IMR-90 (cell line): ENCODE measurements around the gene TDRD5. TPM values are rescaled to one million over a fixed set of nuclear protein-coding genes. Genes with fewer than 3 reads are reported as not detected.

ENCODE experiments used
- ATAC-seq: fragments of 200-7000 bp; cut with Tn5 transposase; 2 replicates; pipeline ENCODE4 v1.9.1; 2020; ENCODE audit warnings: low read depth, mild to moderate bottlenecking, moderate library complexity
- BruUV-seq: library from RNA; stranded (reverse); fragments of 400-500 nt; replicated peaks from 2 replicates; lab custom pipeline; 2021; lab: Mats Ljungman, UMichigan
- CTCF ChIA-PET: fragments of 300-600 bp; formaldehyde crosslinking; extraction: SDS; loops from one replicate; lab custom pipeline; 2021; ENCODE audit warnings: antibody characterized with exemption; lab: Yijun Ruan, JAX
- POLR2A ChIA-PET: fragments of 300-600 bp; sonication (Branson Sonifier 250); formaldehyde crosslinking; loops from one replicate; lab custom pipeline; 2022; ENCODE audit warnings: antibody characterized with exemption; ENCODE audit not compliant: unreplicated experiment; lab: Charles Lee
- DNase-seq: peaks from one replicate; pipeline ENCODE4 v3.0.0; 2013
- H2AFZ ChIP-seq: replicated peaks from 2 replicates; pipeline ENCODE3; 2013; ENCODE audit warnings: low read length, mild to moderate bottlenecking; ENCODE audit not compliant: poor library complexity
- H2AK5ac ChIP-seq: 2 replicates; pipeline ENCODE4 v1.6.1; 2013; ENCODE audit warnings: low read depth, low read length, inconsistent platforms
- H2AK9ac ChIP-seq: replicated peaks from 2 replicates; pipeline ENCODE3; 2013; ENCODE audit warnings: mild to moderate bottlenecking, low read depth, low read length, moderate library complexity; ENCODE audit not compliant: poor library complexity
- H2BK120ac ChIP-seq: 2 replicates; pipeline ENCODE4 v1.6.1; 2013; ENCODE audit warnings: low read depth, low read length, inconsistent platforms
- H2BK15ac ChIP-seq: 3 replicates; pipeline ENCODE4 v1.6.1; 2013; ENCODE audit warnings: low read depth, low read length, inconsistent platforms
- H2BK20ac ChIP-seq: 2 replicates; pipeline ENCODE4 v1.6.1; 2013; ENCODE audit warnings: low read depth, mild to moderate bottlenecking, inconsistent platforms, low read length, moderate library complexity
- H2BK5ac ChIP-seq: 2 replicates; pipeline ENCODE4 v1.6.1; 2013; ENCODE audit warnings: mild to moderate bottlenecking, low read depth, low read length, inconsistent platforms; ENCODE audit not compliant: poor library complexity, severe bottlenecking
- H3K14ac ChIP-seq: replicated peaks from 2 replicates; pipeline ENCODE4 v1.6.1; 2013; ENCODE audit warnings: low read depth, low read length, inconsistent platforms
- H3K18ac ChIP-seq: 2 replicates; pipeline ENCODE4 v1.6.1; 2013; ENCODE audit warnings: low read depth, low read length, control low read depth
- H3K23ac ChIP-seq: 2 replicates; pipeline ENCODE4 v1.6.1; 2013; ENCODE audit warnings: low read depth, low read length, inconsistent platforms
- H3K27ac ChIP-seq: 2 replicates; pipeline ENCODE4 v1.5.1; 2013; ENCODE audit warnings: mild to moderate bottlenecking, control low read depth, low read length; ENCODE audit not compliant: insufficient read depth
- H3K27me3 ChIP-seq: 2 replicates; pipeline ENCODE4 v1.6.1; 2013; ENCODE audit warnings: low read length; ENCODE audit not compliant: control insufficient read depth, insufficient read depth
- H3K36me3 ChIP-seq: 2 replicates; pipeline ENCODE4 v1.6.1; 2013; ENCODE audit warnings: low read length, mixed read lengths; ENCODE audit not compliant: control insufficient read depth, insufficient read depth
- H3K4ac ChIP-seq: 2 replicates; pipeline ENCODE4 v1.6.1; 2013; ENCODE audit warnings: low read depth, low read length, inconsistent platforms
- H3K4me1 ChIP-seq: 2 replicates; pipeline ENCODE4 v1.6.1; 2013; ENCODE audit warnings: low read length, mixed read lengths; ENCODE audit not compliant: control insufficient read depth, insufficient read depth
- H3K4me2 ChIP-seq: 2 replicates; pipeline ENCODE4 v1.6.1; 2013; ENCODE audit warnings: low read depth, mild to moderate bottlenecking, control low read depth, low read length, moderate library complexity
- H3K4me3 ChIP-seq: 2 replicates; pipeline ENCODE4 v1.5.1; 2013; ENCODE audit warnings: low read depth, mild to moderate bottlenecking, control low read depth, low read length, moderate library complexity; ENCODE audit not compliant: insufficient read depth
- H3K56ac ChIP-seq: 2 replicates; pipeline ENCODE4 v1.6.1; 2013; ENCODE audit warnings: low read length, inconsistent platforms; ENCODE audit not compliant: insufficient read depth; ENCODE audit errors: extremely low read depth
- H3K79me1 ChIP-seq, 2 experiments: 2 replicates each; pipeline ENCODE4 v1.6.1; 2013; ENCODE audit warnings: low read length in 2 of 2, inconsistent platforms in 1 of 2, low read depth in 1 of 2
- H3K9ac ChIP-seq: 2 replicates; pipeline ENCODE4 v1.6.1; 2013; ENCODE audit warnings: low read depth, low read length, control low read depth
- H3K9me1 ChIP-seq: 2 replicates; pipeline ENCODE4 v1.6.1; 2013; ENCODE audit warnings: low read length, inconsistent platforms; ENCODE audit not compliant: insufficient read depth
- H3K9me3 ChIP-seq: 2 replicates; pipeline ENCODE4 v1.6.1; 2013; ENCODE audit warnings: low read length; ENCODE audit not compliant: control insufficient read depth, insufficient read depth
- H4K20me1 ChIP-seq: 2 replicates; pipeline ENCODE4 v1.6.1; 2013; ENCODE audit warnings: low read length, inconsistent platforms; ENCODE audit not compliant: insufficient read depth
- H4K5ac ChIP-seq: 2 replicates; pipeline ENCODE4 v1.6.1; 2013; ENCODE audit warnings: mild to moderate bottlenecking, low read depth, low read length, control low read depth
- H4K8ac ChIP-seq, 2 experiments: 2 replicates each; pipeline ENCODE4 v1.6.1; 2013; ENCODE audit warnings: low read depth in 2 of 2, low read length in 2 of 2, control low read depth in 1 of 2, inconsistent platforms in 1 of 2
- H4K91ac ChIP-seq: 2 replicates; pipeline ENCODE4 v1.6.1; 2013; ENCODE audit warnings: low read depth, low read length, inconsistent platforms; ENCODE audit not compliant: insufficient read depth
- CHD1 ChIP-seq: IDR thresholded peaks from 2 replicates; pipeline ENCODE4 v1.6.1; 2012; ENCODE audit warnings: low read depth, low read length, improper control_type of control experiment
- FOS ChIP-seq: fragments of 150-350 bp; IDR thresholded peaks from 2 replicates; pipeline ENCODE4 v1.6.1; 2016; ENCODE audit warnings: low read depth, low read length
- MAFK ChIP-seq: IDR thresholded peaks from 2 replicates; pipeline ENCODE4 v1.6.1; 2012; ENCODE audit warnings: low read depth, low read length, improper control_type of control experiment
- MXI1 ChIP-seq: IDR thresholded peaks from 2 replicates; pipeline ENCODE4 v1.6.1; 2012; ENCODE audit warnings: low read depth, mild to moderate bottlenecking, low read length, moderate library complexity, borderline replicate concordance
- RAD21 ChIP-seq: IDR thresholded peaks from 2 replicates; pipeline ENCODE4 v1.6.1; 2012; ENCODE audit warnings: low read length, improper control_type of control experiment
- RCOR1 ChIP-seq: IDR thresholded peaks from 2 replicates; pipeline ENCODE4 v1.6.1; 2012; ENCODE audit warnings: mild to moderate bottlenecking, low read length, improper control_type of control experiment; ENCODE audit not compliant: insufficient replicate concordance
- RFX5 ChIP-seq: IDR thresholded peaks from 2 replicates; pipeline ENCODE4 v1.8.0; 2012; ENCODE audit warnings: low read depth, mild to moderate bottlenecking, low read length, moderate library complexity
- SMC3 ChIP-seq: fragments of 150-350 bp; IDR thresholded peaks from 2 replicates; pipeline ENCODE4 v1.6.1; 2016; ENCODE audit warnings: low read depth, mild to moderate bottlenecking, antibody characterized with exemption, low read length, moderate library complexity
- dilution Hi-C: fragments of 300-500 bp; cut with HindIII; formaldehyde crosslinking; loops from one replicate; pipeline ENCODE4 v1.14.3; 2018; ENCODE audit warnings: low sequenced_read_pairs; ENCODE audit not compliant: unreplicated experiment
- in situ Hi-C: fragments of 300-500 bp; cut with MboI; formaldehyde crosslinking; loops from 3 replicates; pipeline ENCODE4 v1.14.3; 2019; ENCODE audit warnings: low sequenced_read_pairs, inconsistent platforms, mixed read lengths
- intact Hi-C: fragments of 100-400 bp; cut with micrococcal nuclease; formaldehyde crosslinking; loops from 2 replicates; pipeline ENCODE4 v1.10.0; 2022
- polyA plus RNA-seq, 3 experiments: library from polyadenylated mRNA; depleted of rRNA; stranded (reverse); fragments of >200 nt; gene quantifications; 2 replicates each; pipeline ENCODE4 v1.2.3, GENCODE V29; 2012; ENCODE audit warnings: low replicate concordance in 1 of 3
- total RNA-seq: library from RNA; depleted of rRNA; stranded (reverse); fragments of >200 nt; gene quantifications from 2 replicates; pipeline ENCODE4 v1.2.3, GENCODE V29; 2012
- TF ChIP-seq, protein P1 (sequence below): fragments of 150-350 bp; IDR thresholded peaks from 2 replicates; pipeline ENCODE4 v1.6.1; 2016; ENCODE audit warnings: low read depth, mild to moderate bottlenecking, low read length, moderate library complexity, borderline replicate concordance
- TF ChIP-seq, protein P2 (sequence below): conservative IDR thresholded peaks from 2 replicates; pipeline ENCODE4 v1.5.1; 2012; ENCODE audit warnings: mild to moderate bottlenecking, low read depth, low read length, improper control_type of control experiment
- TF ChIP-seq, protein P3 (sequence below): fragments of 150-350 bp; IDR thresholded peaks from 2 replicates; pipeline ENCODE4 v1.6.1; 2017; ENCODE audit warnings: mild to moderate bottlenecking, antibody characterized with exemption, low read length, low read depth

TDRD5 gene
- total and polyA plus RNA-seq, 2 of the 4 experiments (the other 2 are of a cell fraction), result not detected

DNA sequence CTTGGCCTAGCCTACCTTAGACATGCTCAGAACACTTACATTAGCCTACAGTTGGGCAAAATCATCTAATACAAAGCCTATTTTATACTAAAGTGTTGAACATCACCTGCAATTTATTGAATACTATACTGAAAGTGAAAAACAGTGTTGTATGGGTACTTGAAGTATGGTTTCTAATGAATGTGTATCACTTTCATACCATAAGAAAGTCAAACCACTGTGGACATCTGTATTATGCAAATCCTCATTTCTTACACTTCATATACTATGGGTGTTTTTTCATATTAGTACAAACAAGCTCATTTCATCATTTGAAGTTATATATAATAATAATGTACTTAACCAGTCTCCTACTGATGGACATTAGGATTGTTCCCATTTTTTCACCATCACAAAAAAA, 41.2 kb downstream of the TDRD5 start:
- H3K56ac ChIP-seq, result no peak overlapping the region
- CTCF ChIA-PET, result no interaction called here
- no peaks in the 10 kb centered on the region for H3K4me1 ChIP-seq
- no peak overlapping the region for H3K18ac ChIP-seq
- no peak overlapping the region for H2BK120ac ChIP-seq
- H2AK9ac ChIP-seq, result no peak overlapping the region
- no peaks in the 10 kb centered on the region for H3K36me3 ChIP-seq
- H2BK5ac ChIP-seq, result no peak overlapping the region
- no peak overlapping the region for H3K14ac ChIP-seq
- no peak overlapping the region for H3K4me2 ChIP-seq
- no peak overlapping the region for H3K4ac ChIP-seq
- intact Hi-C loops (no loop called here), in situ Hi-C loops (no loop called here), dilution Hi-C loops (no loop called here)
- H3K23ac ChIP-seq, result no peak overlapping the region
- no peaks in the 10 kb centered on the region for H4K20me1 ChIP-seq
- no TSS peak for BruUV-seq
- H3K9me3 ChIP-seq, result no peaks in the 10 kb centered on the region
- H3K9me1 ChIP-seq, result no peaks in the 10 kb centered on the region
- no peak overlapping the region for H4K8ac ChIP-seq
- no peak overlapping the region for H4K5ac ChIP-seq
- no peaks in the 10 kb centered on the region; the same call in 1 of the 2 replicates for H3K27me3 ChIP-seq
- no peak overlapping the region for H2BK20ac ChIP-seq
- no peak for ATAC-seq
- POLR2A ChIA-PET, result no interaction called here
- no peak overlapping the region for H2AK5ac ChIP-seq
- no peak overlapping the region for H3K27ac ChIP-seq
- no peak overlapping the region for H2BK15ac ChIP-seq
- no peak overlapping the region for H3K4me3 ChIP-seq
- no peak overlapping the region for H2AFZ ChIP-seq
- H3K9ac ChIP-seq, result no peak overlapping the region
- H3K79me1 ChIP-seq, result no peaks in the 10 kb centered on the region
- H4K91ac ChIP-seq, result no peak overlapping the region
- TF ChIP-seq SMC3, result no peak
- no peak for TF ChIP-seq FOS
- no peak for TF ChIP-seq MXI1
- TF ChIP-seq, protein P1, sequence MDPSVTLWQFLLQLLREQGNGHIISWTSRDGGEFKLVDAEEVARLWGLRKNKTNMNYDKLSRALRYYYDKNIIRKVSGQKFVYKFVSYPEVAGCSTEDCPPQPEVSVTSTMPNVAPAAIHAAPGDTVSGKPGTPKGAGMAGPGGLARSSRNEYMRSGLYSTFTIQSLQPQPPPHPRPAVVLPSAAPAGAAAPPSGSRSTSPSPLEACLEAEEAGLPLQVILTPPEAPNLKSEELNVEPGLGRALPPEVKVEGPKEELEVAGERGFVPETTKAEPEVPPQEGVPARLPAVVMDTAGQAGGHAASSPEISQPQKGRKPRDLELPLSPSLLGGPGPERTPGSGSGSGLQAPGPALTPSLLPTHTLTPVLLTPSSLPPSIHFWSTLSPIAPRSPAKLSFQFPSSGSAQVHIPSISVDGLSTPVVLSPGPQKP, result no peak
- no peak for TF ChIP-seq RFX5
- TF ChIP-seq, protein P2, sequence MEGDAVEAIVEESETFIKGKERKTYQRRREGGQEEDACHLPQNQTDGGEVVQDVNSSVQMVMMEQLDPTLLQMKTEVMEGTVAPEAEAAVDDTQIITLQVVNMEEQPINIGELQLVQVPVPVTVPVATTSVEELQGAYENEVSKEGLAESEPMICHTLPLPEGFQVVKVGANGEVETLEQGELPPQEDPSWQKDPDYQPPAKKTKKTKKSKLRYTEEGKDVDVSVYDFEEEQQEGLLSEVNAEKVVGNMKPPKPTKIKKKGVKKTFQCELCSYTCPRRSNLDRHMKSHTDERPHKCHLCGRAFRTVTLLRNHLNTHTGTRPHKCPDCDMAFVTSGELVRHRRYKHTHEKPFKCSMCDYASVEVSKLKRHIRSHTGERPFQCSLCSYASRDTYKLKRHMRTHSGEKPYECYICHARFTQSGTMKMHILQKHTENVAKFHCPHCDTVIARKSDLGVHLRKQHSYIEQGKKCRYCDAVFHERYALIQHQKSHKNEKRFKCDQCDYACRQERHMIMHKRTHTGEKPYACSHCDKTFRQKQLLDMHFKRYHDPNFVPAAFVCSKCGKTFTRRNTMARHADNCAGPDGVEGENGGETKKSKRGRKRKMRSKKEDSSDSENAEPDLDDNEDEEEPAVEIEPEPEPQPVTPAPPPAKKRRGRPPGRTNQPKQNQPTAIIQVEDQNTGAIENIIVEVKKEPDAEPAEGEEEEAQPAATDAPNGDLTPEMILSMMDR, result no peak
- TF ChIP-seq MAFK, result no peak
- TF ChIP-seq, protein P3, sequence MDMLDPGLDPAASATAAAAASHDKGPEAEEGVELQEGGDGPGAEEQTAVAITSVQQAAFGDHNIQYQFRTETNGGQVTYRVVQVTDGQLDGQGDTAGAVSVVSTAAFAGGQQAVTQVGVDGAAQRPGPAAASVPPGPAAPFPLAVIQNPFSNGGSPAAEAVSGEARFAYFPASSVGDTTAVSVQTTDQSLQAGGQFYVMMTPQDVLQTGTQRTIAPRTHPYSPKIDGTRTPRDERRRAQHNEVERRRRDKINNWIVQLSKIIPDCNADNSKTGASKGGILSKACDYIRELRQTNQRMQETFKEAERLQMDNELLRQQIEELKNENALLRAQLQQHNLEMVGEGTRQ, result no peak
- TF ChIP-seq CHD1, result no peak
- TF ChIP-seq RCOR1, result no peak
- no peak for TF ChIP-seq RAD21
- DNase-seq, result no peak
